GM12872 (cell line): ENCODE measurements around the gene CRTC2.

ENCODE experiments used
- TF ChIP-seq, protein P1 (sequence below): IDR thresholded peaks from 3 replicates; pipeline ENCODE4 v1.5.1; 2011; ENCODE audit warnings: low read depth, mild to moderate bottlenecking, low read length, moderate library complexity; ENCODE audit not compliant: insufficient read depth

Gene CRTC2

DNA sequence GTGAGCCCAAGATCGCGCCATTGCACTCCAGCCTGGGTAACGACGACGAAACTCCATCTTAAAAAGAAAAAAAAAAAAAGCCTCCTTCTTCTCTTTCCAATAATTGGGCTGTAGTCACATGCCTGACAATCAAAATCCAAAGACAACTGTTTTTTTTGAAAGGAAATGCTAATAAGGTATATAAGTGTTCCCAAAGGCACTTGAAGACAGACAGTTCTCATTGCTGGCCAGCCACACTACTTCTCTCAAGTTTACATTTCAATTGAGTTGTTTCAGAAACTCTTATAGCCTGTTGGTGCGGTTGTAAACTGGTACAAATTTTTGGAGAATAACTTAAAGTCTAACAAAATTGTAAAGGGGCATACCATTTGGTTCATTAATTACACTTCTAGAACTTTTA, 58.9 kb downstream of the CRTC2 start:
- TF ChIP-seq, protein P1, sequence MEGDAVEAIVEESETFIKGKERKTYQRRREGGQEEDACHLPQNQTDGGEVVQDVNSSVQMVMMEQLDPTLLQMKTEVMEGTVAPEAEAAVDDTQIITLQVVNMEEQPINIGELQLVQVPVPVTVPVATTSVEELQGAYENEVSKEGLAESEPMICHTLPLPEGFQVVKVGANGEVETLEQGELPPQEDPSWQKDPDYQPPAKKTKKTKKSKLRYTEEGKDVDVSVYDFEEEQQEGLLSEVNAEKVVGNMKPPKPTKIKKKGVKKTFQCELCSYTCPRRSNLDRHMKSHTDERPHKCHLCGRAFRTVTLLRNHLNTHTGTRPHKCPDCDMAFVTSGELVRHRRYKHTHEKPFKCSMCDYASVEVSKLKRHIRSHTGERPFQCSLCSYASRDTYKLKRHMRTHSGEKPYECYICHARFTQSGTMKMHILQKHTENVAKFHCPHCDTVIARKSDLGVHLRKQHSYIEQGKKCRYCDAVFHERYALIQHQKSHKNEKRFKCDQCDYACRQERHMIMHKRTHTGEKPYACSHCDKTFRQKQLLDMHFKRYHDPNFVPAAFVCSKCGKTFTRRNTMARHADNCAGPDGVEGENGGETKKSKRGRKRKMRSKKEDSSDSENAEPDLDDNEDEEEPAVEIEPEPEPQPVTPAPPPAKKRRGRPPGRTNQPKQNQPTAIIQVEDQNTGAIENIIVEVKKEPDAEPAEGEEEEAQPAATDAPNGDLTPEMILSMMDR, result no peak
